ENCODE measurements around the gene MEGF9. TPM values are rescaled to one million over a fixed set of nuclear protein-coding genes. Genes with fewer than 3 reads are reported as not detected.

Gene MEGF9
- total and polyA plus RNA-seq, 12 donors, result 3.9 to 28.5 (median 19.7) TPM

- no peak for DNase-seq
- TF ChIP-seq, protein P1, sequence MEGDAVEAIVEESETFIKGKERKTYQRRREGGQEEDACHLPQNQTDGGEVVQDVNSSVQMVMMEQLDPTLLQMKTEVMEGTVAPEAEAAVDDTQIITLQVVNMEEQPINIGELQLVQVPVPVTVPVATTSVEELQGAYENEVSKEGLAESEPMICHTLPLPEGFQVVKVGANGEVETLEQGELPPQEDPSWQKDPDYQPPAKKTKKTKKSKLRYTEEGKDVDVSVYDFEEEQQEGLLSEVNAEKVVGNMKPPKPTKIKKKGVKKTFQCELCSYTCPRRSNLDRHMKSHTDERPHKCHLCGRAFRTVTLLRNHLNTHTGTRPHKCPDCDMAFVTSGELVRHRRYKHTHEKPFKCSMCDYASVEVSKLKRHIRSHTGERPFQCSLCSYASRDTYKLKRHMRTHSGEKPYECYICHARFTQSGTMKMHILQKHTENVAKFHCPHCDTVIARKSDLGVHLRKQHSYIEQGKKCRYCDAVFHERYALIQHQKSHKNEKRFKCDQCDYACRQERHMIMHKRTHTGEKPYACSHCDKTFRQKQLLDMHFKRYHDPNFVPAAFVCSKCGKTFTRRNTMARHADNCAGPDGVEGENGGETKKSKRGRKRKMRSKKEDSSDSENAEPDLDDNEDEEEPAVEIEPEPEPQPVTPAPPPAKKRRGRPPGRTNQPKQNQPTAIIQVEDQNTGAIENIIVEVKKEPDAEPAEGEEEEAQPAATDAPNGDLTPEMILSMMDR (IDR thresholded peaks at IDR 0.05), result no peak
- no peak for TF ChIP-seq POLR2A (IDR thresholded peaks at IDR 0.05)
- WGBS, 4 donors, result 87 to 97% (median 95%) methylated on average over 1 of the region's 1 CpG
- intact Hi-C loops (cut with DNase I), result no loop called here
- Histone ChIP-seq H3K4me1 (replicated peaks in 1 of 2) (peaks cover 9 to 31% of the 10 kb centered on the region in 2 donors), H3K27ac (no peak overlapping the region), H3K4me3 (no peak overlapping the region), H3K27me3 (no peaks in the 10 kb centered on the region), H3K9me3 (replicated peaks in 1 of 3) (no peaks in the 10 kb centered on the region), H3K36me3 (replicated peaks in 1 of 2) (no peaks in the 10 kb centered on the region)
These were observed 21.2 kb downstream of the MEGF9 start for GRCh38 chr9:120692901-120693699.

DNA sequence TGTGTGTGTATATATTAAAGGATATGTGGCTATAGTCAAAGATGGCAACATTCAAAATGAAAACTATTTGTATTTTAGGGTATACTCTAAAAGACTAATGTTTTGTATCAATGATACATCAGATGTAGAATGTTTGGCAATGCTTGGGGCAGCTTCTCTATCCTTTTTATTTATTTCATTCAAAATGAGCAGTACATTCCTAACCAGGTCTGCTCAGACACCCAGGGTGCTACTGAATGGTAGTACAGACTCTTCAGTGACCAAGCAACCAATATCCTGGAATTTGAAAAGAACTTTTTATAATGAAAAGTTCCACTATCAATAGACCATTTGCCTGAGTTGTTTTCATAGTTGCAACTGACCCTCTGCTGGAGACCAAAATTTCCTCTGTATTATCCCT is 23.9 kb downstream of the MEGF9 start:
- peaks cover 0 to 20% of the 10 kb centered on the region in 2 donors for H3K4me1 ChIP-seq (replicated peaks in 1 of 2)
- TF ChIP-seq, protein P1 (IDR thresholded peaks at IDR 0.05), result no peak
- no peak for TF ChIP-seq POLR2A (IDR thresholded peaks at IDR 0.05)
- intact Hi-C loops (cut with DNase I), result no loop called here
- H3K27me3 ChIP-seq, result no peaks in the 10 kb centered on the region
- no peaks in the 10 kb centered on the region for H3K36me3 ChIP-seq (replicated peaks in 1 of 2)
- DNase-seq, result no peak
- no peaks in the 10 kb centered on the region for H3K9me3 ChIP-seq (replicated peaks in 1 of 3)
- H3K27ac ChIP-seq, result no peak overlapping the region
- no peak overlapping the region for H3K4me3 ChIP-seq

GRCh38 chr9:120689860-120690259 is 24.4 kb downstream of the MEGF9 start:
- intact Hi-C loops (cut with DNase I), result no loop called here
- no peak overlapping the region for H3K4me3 ChIP-seq
- 78 to 92% (median 89%) methylated on average over 3 of the region's 3 CpGs for WGBS, 4 donors
- H3K27ac ChIP-seq, result no peak overlapping the region
- H3K36me3 ChIP-seq (replicated peaks in 1 of 2), result no peaks in the 10 kb centered on the region
- TF ChIP-seq, protein P1 (IDR thresholded peaks at IDR 0.05), result no peak
- no peak for TF ChIP-seq POLR2A (IDR thresholded peaks at IDR 0.05)
- H3K4me1 ChIP-seq (replicated peaks in 1 of 2), result peaks cover 0 to 20% of the 10 kb centered on the region in 2 donors
- H3K9me3 ChIP-seq (replicated peaks in 1 of 3), result no peaks in the 10 kb centered on the region
- no peaks in the 10 kb centered on the region for H3K27me3 ChIP-seq
- no peak for DNase-seq

GRCh38 chr9:120688758-120689157 is 25.5 kb downstream of the MEGF9 start:
- TF ChIP-seq POLR2A (IDR thresholded peaks at IDR 0.05), result no peak
- TF ChIP-seq, protein P1 (IDR thresholded peaks at IDR 0.05), result no peak
- WGBS, 4 donors, result 62 to 74% (median 72%) methylated on average over 3 of the region's 3 CpGs

More at GRCh38 chr9:120688758-120689157, 25.5 kb downstream of the MEGF9 start:
- Histone ChIP-seq H3K4me3 (no peak overlapping the region), H3K27ac (no peak overlapping the region), H3K27me3 (no peaks in the 10 kb centered on the region), H3K36me3 (replicated peaks in 1 of 2) (no peaks in the 10 kb centered on the region), H3K9me3 (replicated peaks in 1 of 3) (no peaks in the 10 kb centered on the region), H3K4me1 (replicated peaks in 1 of 2) (peaks cover 7 to 27% of the 10 kb centered on the region in 2 donors)
- no peak for DNase-seq
- intact Hi-C loops (cut with DNase I), result no loop called here

All from adrenal gland (tissue), 12 donors.